ENCODE measurements around the gene CENPB.

Gene CENPB

GRCh38 chr20:3814928-3815495 lies 28.5 kb upstream of the CENPB start:
- Histone ChIP-seq H4K20me1 (ENCODE audit: insufficient read depth, low read length) (no peaks in the 10 kb centered on the region), H3K27me3 (ENCODE audit: insufficient read depth, low read length) (no peaks in the 10 kb centered on the region; the same call in 1 of the 2 replicates), H3K4me2 (ENCODE audit: low read length) (no peak overlapping the region), H2AFZ (ENCODE audit: low read length) (no peak overlapping the region), H3F3A (ENCODE audit: insufficient read depth, low read length) (no peaks in the 10 kb centered on the region), H3K4me1 (ENCODE audit: insufficient read depth, low read length, severe bottlenecking) (peaks cover 39% of the 10 kb centered on the region), H3K9ac (ENCODE audit: low read length) (no peak overlapping the region), H3K4me3 (ENCODE audit: low read depth, low read length, poor library complexity, severe bottlenecking) (no peak overlapping the region), H3K9me3 (ENCODE audit: low read length) (no peaks in the 10 kb centered on the region), H3K79me2 (ENCODE audit: insufficient read depth, low read length) (no peaks in the 10 kb centered on the region), H3K9me2 (ENCODE audit: low read depth, low read length) (no peaks in the 10 kb centered on the region), H3K27ac (ENCODE audit: low read depth, low read length, poor library complexity, severe bottlenecking) (no peak overlapping the region), H3K36me3 (ENCODE audit: insufficient read depth, low read length) (no peaks in the 10 kb centered on the region)
- no peak for TF ChIP-seq EZH2 (IDR thresholded peaks at IDR 0.05; ENCODE audit: borderline replicate concordance, low read length)
- no peak for TF ChIP-seq CTCF (IDR thresholded peaks at IDR 0.05; ENCODE audit: low read length)

- Histone ChIP-seq H3K9me2 (ENCODE audit: low read depth, low read length) (no peaks in the 10 kb centered on the region), H3K4me3 (ENCODE audit: low read depth, low read length, poor library complexity, severe bottlenecking) (no peak overlapping the region), H3F3A (ENCODE audit: insufficient read depth, low read length) (no peaks in the 10 kb centered on the region), H3K27me3 (ENCODE audit: insufficient read depth, low read length) (no peaks in the 10 kb centered on the region; the same call in 1 of the 2 replicates), H3K4me2 (ENCODE audit: low read length) (no peak overlapping the region), H3K36me3 (ENCODE audit: insufficient read depth, low read length) (no peaks in the 10 kb centered on the region), H3K27ac (ENCODE audit: low read depth, low read length, poor library complexity, severe bottlenecking) (no peak overlapping the region), H3K9me3 (ENCODE audit: low read length) (no peaks in the 10 kb centered on the region), H4K20me1 (ENCODE audit: insufficient read depth, low read length) (no peaks in the 10 kb centered on the region), H3K4me1 (ENCODE audit: insufficient read depth, low read length, severe bottlenecking) (peaks cover 30% of the 10 kb centered on the region), H3K79me2 (ENCODE audit: insufficient read depth, low read length) (no peaks in the 10 kb centered on the region), H3K9ac (ENCODE audit: low read length) (no peak overlapping the region), H2AFZ (ENCODE audit: low read length) (no peak overlapping the region)
- TF ChIP-seq CTCF (IDR thresholded peaks at IDR 0.05; ENCODE audit: low read length) (no peak), EZH2 (IDR thresholded peaks at IDR 0.05; ENCODE audit: borderline replicate concordance, low read length) (no peak)
These were observed 27.5 kb upstream of the CENPB start for GRCh38 chr20:3813848-3814581.

- Histone ChIP-seq H3K36me3 (ENCODE audit: insufficient read depth, low read length) (no peaks in the 10 kb centered on the region), H4K20me1 (ENCODE audit: insufficient read depth, low read length) (no peaks in the 10 kb centered on the region), H3K4me3 (ENCODE audit: low read depth, low read length, poor library complexity, severe bottlenecking) (no peak overlapping the region), H2AFZ (ENCODE audit: low read length) (no peak overlapping the region), H3K9ac (ENCODE audit: low read length) (no peak overlapping the region), H3K9me2 (ENCODE audit: low read depth, low read length) (no peaks in the 10 kb centered on the region), H3K27me3 (ENCODE audit: insufficient read depth, low read length) (no peaks in the 10 kb centered on the region; the same call in 1 of the 2 replicates), H3K4me2 (ENCODE audit: low read length) (no peak overlapping the region), H3K79me2 (ENCODE audit: insufficient read depth, low read length) (no peaks in the 10 kb centered on the region), H3F3A (ENCODE audit: insufficient read depth, low read length) (no peaks in the 10 kb centered on the region), H3K9me3 (ENCODE audit: low read length) (no peaks in the 10 kb centered on the region), H3K27ac (ENCODE audit: low read depth, low read length, poor library complexity, severe bottlenecking) (no peak overlapping the region), H3K4me1 (ENCODE audit: insufficient read depth, low read length, severe bottlenecking) (peaks cover 22% of the 10 kb centered on the region)
- TF ChIP-seq CTCF (IDR thresholded peaks at IDR 0.05; ENCODE audit: low read length) (no peak), EZH2 (IDR thresholded peaks at IDR 0.05; ENCODE audit: borderline replicate concordance, low read length) (no peak)
These were observed 26.7 kb upstream of the CENPB start for GRCh38 chr20:3812975-3813847.
